CD14-positive monocyte (primary cell): ENCODE results near the gene SCAPER. TPM values are rescaled to one million over a fixed set of nuclear protein-coding genes. Genes with fewer than 3 reads are reported as not detected.

Source experiments
- DNase-seq, 3 donors: peaks; one replicate each; pipeline ENCODE4 v3.0.0-alpha.2; 2011 to 2022
- H2AFZ ChIP-seq: 2 replicates; pipeline ENCODE4 v1.6.0; 2012; ENCODE audit warnings: mild to moderate bottlenecking, low read depth, low read length, inconsistent platforms; ENCODE audit not compliant: insufficient read depth, poor library complexity, severe bottlenecking
- H3K27ac ChIP-seq, 2 donors: 1 replicate in 1 of 2; 2 replicates in 1 of 2; pipeline ENCODE4 v1.5.1; 2012 to 2013; ENCODE audit warnings: low read length in 2 of 2, control low read depth in 1 of 2, inconsistent platforms in 1 of 2, low read depth in 1 of 2, mild to moderate bottlenecking in 1 of 2
- H3K27me3 ChIP-seq, 2 donors: one replicate each; pipeline versions ENCODE4 v1.6.0 to v1.6.1; 2011 to 2013; ENCODE audit warnings: low read length in 2 of 2; ENCODE audit not compliant: control insufficient read depth in 2 of 2, insufficient read depth in 2 of 2
- H3K36me3 ChIP-seq, 2 donors: replicated peaks in 1 of 2; 1 replicate in 1 of 2; 2 replicates in 1 of 2; pipeline versions ENCODE4 v1.5.1 to v1.6.1; 2012 to 2013; ENCODE audit warnings: low read length in 2 of 2, control low read depth in 1 of 2, inconsistent platforms in 1 of 2, mild to moderate bottlenecking in 1 of 2; ENCODE audit not compliant: insufficient read depth in 2 of 2, control insufficient read depth in 1 of 2
- H3K4me1 ChIP-seq, 2 donors: 1 replicate in 1 of 2; 2 replicates in 1 of 2; pipeline versions ENCODE4 v1.5.1 to v1.6.1; 2012 to 2013; ENCODE audit warnings: low read length in 2 of 2, control low read depth in 1 of 2, inconsistent platforms in 1 of 2, mild to moderate bottlenecking in 1 of 2, moderate library complexity in 1 of 2; ENCODE audit not compliant: insufficient read depth in 2 of 2, control insufficient read depth in 1 of 2
- H3K4me2 ChIP-seq: replicated peaks from 2 replicates; pipeline ENCODE3; 2012; ENCODE audit warnings: low read length, moderate library complexity, mild to moderate bottlenecking; ENCODE audit not compliant: poor library complexity, severe bottlenecking; ENCODE audit errors: extremely low read depth
- H3K4me3 ChIP-seq, 3 experiments: fragments of 200-600 bp in 1 of 3; sonication (generic) in 1 of 3; replicated peaks in 1 of 3; 1 replicate in 2 of 3; 2 replicates in 1 of 3; pipeline ENCODE4 v1.5.1; 2011 to 2013; ENCODE audit warnings: low read length in 3 of 3, mild to moderate bottlenecking in 3 of 3, control low read depth in 2 of 3, low read depth in 2 of 3, inconsistent platforms in 1 of 3, moderate library complexity in 1 of 3
- H3K79me2 ChIP-seq: 2 replicates; pipeline ENCODE4 v1.6.0; 2012; ENCODE audit warnings: mild to moderate bottlenecking, control low read depth, inconsistent platforms, low read length, moderate library complexity; ENCODE audit not compliant: insufficient read depth
- H3K9ac ChIP-seq: 2 replicates; pipeline ENCODE4 v1.6.0; 2017; ENCODE audit warnings: low read length, mild to moderate bottlenecking; ENCODE audit not compliant: insufficient read depth, poor library complexity, severe bottlenecking
- H3K9me3 ChIP-seq, 2 donors: replicated peaks in 1 of 2; 1 replicate in 1 of 2; 2 replicates in 1 of 2; pipeline versions ENCODE4 v1.5.1 to v1.6.1; 2012 to 2013; ENCODE audit warnings: low read length in 2 of 2, control low read depth in 1 of 2; ENCODE audit not compliant: control insufficient read depth in 1 of 2, insufficient read depth in 1 of 2
- H4K20me1 ChIP-seq: 2 replicates; pipeline ENCODE4 v1.6.0; 2012; ENCODE audit warnings: mild to moderate bottlenecking, low read length, control low read depth, moderate library complexity; ENCODE audit not compliant: insufficient read depth
- H3K27ac Mint-ChIP-seq, 7 donors: one replicate each; pipeline ENCODE4 v1.8.0; 2020; ENCODE audit warnings: mild to moderate bottlenecking in 7 of 7, mixed read lengths in 7 of 7, moderate library complexity in 6 of 7, inconsistent platforms in 2 of 7
- H3K27me3 Mint-ChIP-seq, 3 donors: one replicate each; pipeline ENCODE4 v1.8.0; 2021 to 2022; ENCODE audit warnings: low read depth in 3 of 3, mild to moderate bottlenecking in 3 of 3, mixed read lengths in 3 of 3, moderate library complexity in 3 of 3, inconsistent platforms in 1 of 3
- H3K36me3 Mint-ChIP-seq, 2 donors: one replicate each; pipeline ENCODE4 v1.8.0; 2020; ENCODE audit warnings: mixed read lengths in 2 of 2, inconsistent platforms in 1 of 2, mild to moderate bottlenecking in 1 of 2
- H3K4me1 Mint-ChIP-seq: one replicate; pipeline ENCODE4 v1.8.0; 2020; ENCODE audit warnings: mild to moderate bottlenecking, mixed read lengths
- H3K4me3 Mint-ChIP-seq, 2 donors: one replicate each; pipeline ENCODE4 v1.8.0; 2020; ENCODE audit warnings: mild to moderate bottlenecking in 2 of 2, mixed read lengths in 2 of 2, moderate library complexity in 1 of 2
- H3K9me3 Mint-ChIP-seq, 7 donors: one replicate each; pipeline ENCODE4 v1.8.0; 2020 to 2022; ENCODE audit warnings: mixed read lengths in 7 of 7, mild to moderate bottlenecking in 6 of 7, moderate library complexity in 6 of 7, inconsistent platforms in 2 of 7
- WGBS: methylation state at CpG from one replicate; pipeline ENCODE4 v1.1.5; 2013; ENCODE audit warnings: missing lambda C conversion rate; ENCODE audit not compliant: insufficient coverage; 5-methylcytosine and 5-hydroxymethylcytosine counted together
- intact Hi-C, 2 donors: fragments of 100-400 bp; cut with micrococcal nuclease; formaldehyde crosslinking; loops; one replicate each; pipeline versions ENCODE4 v1.15.0 to v1.15.1; 2023
- polyA plus RNA-seq, 3 donors: library from polyadenylated mRNA; depleted of rRNA in 1 of 3; unstranded in 2 of 3; stranded (reverse) in 1 of 3; fragments of 300-500 nt in 2 of 3; fragments of >200 nt in 1 of 3; fragmentation: Illumina TruSeq in 2 of 3; gene quantifications; 1 replicate in 2 of 3; 2 replicates in 1 of 3; pipeline ENCODE4 v1.2.3, GENCODE V29; 2012 to 2021
- TF ChIP-seq, protein P1 (sequence below): fragments of 200-600 bp; IDR thresholded peaks from one replicate; pipeline ENCODE4 v1.8.0; 2022; ENCODE audit warnings: antibody characterized with exemption, mild to moderate bottlenecking

Gene SCAPER
- polyA plus RNA-seq, 3 donors: 2.5 to 5.4 (median 4.2) TPM

DNA sequence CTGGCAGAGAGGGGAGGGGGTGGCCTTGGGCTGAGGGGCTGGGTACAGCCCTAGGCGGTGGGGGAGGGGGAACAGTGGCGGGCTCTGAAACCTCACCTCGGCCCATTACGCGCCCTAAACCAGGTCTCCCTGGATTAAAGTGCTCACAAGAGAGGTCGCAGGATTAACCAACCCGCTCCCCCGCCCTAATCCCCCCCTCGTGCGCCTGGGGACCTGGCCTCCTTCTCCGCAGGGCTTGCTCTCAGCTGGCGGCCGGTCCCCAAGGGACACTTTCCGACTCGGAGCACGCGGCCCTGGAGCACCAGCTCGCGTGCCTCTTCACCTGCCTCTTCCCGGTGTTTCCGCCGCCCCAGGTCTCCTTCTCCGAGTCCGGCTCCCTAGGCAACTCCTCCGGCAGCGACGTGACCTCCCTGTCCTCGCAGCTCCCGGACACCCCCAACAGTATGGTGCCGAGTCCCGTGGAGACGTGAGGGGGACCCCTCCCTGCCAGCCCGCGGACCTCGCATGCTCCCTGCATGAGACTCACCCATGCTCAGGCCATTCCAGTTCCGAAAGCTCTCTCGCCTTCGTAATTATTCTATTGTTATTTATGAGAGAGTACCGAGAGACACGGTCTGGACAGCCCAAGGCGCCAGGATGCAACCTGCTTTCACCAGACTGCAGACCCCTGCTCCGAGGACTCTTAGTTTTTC lies 563.6 kb downstream of the SCAPER start:
- Histone ChIP-seq H3K9me3 (peaks cover 9 to 50% of the 10 kb centered on the region in 2 donors), H3K9ac (no peak overlapping the region), H4K20me1 (peaks cover 44% of the 10 kb centered on the region), H2AFZ (no peak overlapping the region), H3K4me1 (peaks cover 72 to 83% of the 10 kb centered on the region in 2 donors), H3K27me3 (peaks cover 74 to 94% of the 10 kb centered on the region in 2 donors), H3K36me3 (no peaks in the 10 kb centered on the region), H3K27ac (no peak overlapping the region), H3K4me2 (peak overlapping the region; percentile 91), H3K4me3 (no peak overlapping the region), H3K79me2 (no peaks in the 10 kb centered on the region)
- TF ChIP-seq, protein P1, sequence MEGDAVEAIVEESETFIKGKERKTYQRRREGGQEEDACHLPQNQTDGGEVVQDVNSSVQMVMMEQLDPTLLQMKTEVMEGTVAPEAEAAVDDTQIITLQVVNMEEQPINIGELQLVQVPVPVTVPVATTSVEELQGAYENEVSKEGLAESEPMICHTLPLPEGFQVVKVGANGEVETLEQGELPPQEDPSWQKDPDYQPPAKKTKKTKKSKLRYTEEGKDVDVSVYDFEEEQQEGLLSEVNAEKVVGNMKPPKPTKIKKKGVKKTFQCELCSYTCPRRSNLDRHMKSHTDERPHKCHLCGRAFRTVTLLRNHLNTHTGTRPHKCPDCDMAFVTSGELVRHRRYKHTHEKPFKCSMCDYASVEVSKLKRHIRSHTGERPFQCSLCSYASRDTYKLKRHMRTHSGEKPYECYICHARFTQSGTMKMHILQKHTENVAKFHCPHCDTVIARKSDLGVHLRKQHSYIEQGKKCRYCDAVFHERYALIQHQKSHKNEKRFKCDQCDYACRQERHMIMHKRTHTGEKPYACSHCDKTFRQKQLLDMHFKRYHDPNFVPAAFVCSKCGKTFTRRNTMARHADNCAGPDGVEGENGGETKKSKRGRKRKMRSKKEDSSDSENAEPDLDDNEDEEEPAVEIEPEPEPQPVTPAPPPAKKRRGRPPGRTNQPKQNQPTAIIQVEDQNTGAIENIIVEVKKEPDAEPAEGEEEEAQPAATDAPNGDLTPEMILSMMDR: no peak
- peaks cover 68% of the 10 kb centered on the region for H3K4me1 Mint-ChIP-seq
- H3K27ac Mint-ChIP-seq: no peak overlapping the region
- 2% methylated on average over 19 of the region's 42 CpGs for WGBS
- H3K9me3 Mint-ChIP-seq: peaks cover 0 to 63% (median 48%) of the 10 kb centered on the region in 7 donors
- H3K36me3 Mint-ChIP-seq: peaks cover 20 to 41% of the 10 kb centered on the region in 2 donors
- H3K4me3 Mint-ChIP-seq: peak overlapping the region in 1 of 2 donors; percentile 99
- intact Hi-C loops: no loop called here
- DNase-seq: no peak
- H3K27me3 Mint-ChIP-seq: peaks cover 87 to 99% (median 90%) of the 10 kb centered on the region in 3 donors

DNA sequence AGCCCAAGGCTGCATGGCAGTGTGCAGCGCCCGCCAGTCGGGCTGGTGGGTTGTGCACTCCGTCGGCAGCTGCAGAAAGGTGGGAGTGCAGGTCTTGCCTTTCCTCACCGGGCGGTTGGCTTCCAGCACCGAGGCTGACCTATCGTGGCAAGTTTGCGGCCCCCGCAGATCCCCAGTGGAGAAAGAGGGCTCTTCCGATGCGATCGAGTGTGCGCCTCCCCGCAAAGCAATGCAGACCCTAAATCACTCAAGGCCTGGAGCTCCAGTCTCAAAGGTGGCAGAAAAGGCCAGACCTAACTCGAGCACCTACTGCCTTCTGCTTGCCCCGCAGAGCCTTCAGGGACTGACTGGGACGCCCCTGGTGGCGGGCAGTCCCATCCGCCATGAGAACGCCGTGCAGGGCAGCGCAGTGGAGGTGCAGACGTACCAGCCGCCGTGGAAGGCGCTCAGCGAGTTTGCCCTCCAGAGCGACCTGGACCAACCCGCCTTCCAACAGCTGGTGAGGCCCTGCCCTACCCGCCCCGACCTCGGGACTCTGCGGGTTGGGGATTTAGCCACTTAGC lies 564.3 kb downstream of the SCAPER start:
- peaks cover 20 to 41% of the 10 kb centered on the region in 2 donors for H3K36me3 Mint-ChIP-seq
- Histone ChIP-seq H3K27ac (no peak overlapping the region), H3K9ac (no peak overlapping the region), H2AFZ (peak overlapping the region; percentile 66), H3K4me2 (peak overlapping the region; percentile 91), H4K20me1 (peaks cover 44% of the 10 kb centered on the region), H3K4me1 (peaks cover 72 to 82% of the 10 kb centered on the region in 2 donors), H3K4me3 (peak overlapping the region in 2 of 3 experiments; percentile 46 to 79), H3K27me3 (peaks cover 73 to 89% of the 10 kb centered on the region in 2 donors), H3K36me3 (no peaks in the 10 kb centered on the region), H3K79me2 (no peaks in the 10 kb centered on the region), H3K9me3 (peaks cover 9 to 50% of the 10 kb centered on the region in 2 donors)
- under 1% methylated on average over 35 of the region's 35 CpGs for WGBS
- intact Hi-C loops: no loop called here
- peaks cover 0 to 62% (median 48%) of the 10 kb centered on the region in 7 donors for H3K9me3 Mint-ChIP-seq
- peak overlapping the region; percentile 86 to 99 for H3K4me3 Mint-ChIP-seq
- no peak overlapping the region for H3K27ac Mint-ChIP-seq
- H3K27me3 Mint-ChIP-seq: peaks cover 85 to 98% (median 89%) of the 10 kb centered on the region in 3 donors
- TF ChIP-seq, protein P1: peak; percentile 35
- H3K4me1 Mint-ChIP-seq: peaks cover 69% of the 10 kb centered on the region
- peak; percentile 23 to 50 (median 39) for DNase-seq
